Keratinocyte (primary cell): Measurements from ENCODE around the gene ETFB. TPM values are rescaled to one million over a fixed set of nuclear protein-coding genes. Genes with fewer than 3 reads are reported as not detected.

Source experiments
- DNase-seq: peaks from one replicate; pipeline ENCODE4 v3.0.0-alpha.2; 2011; ENCODE audit warnings: low read depth, missing footprints, low spot score
- FAIRE-seq: peaks from 2 replicates; lab custom pipeline; 2011; peaks lifted over from hg19 to GRCh38; lab: Jason Lieb, UNC
- H2AFZ ChIP-seq: 2 replicates; pipeline ENCODE4 v1.6.0; 2012; ENCODE audit warnings: low read length, control low read depth, inconsistent platforms; ENCODE audit not compliant: control insufficient read depth
- H3K27ac ChIP-seq: 2 replicates; pipeline ENCODE4 v1.5.1; 2011; ENCODE audit warnings: low read length; ENCODE audit not compliant: control insufficient read depth, insufficient read depth
- H3K27me3 ChIP-seq: 3 replicates; pipeline ENCODE4 v1.6.0; 2011; ENCODE audit warnings: low read length; ENCODE audit not compliant: control insufficient read depth, insufficient read depth; ENCODE audit errors: extremely low read depth
- H3K36me3 ChIP-seq, 2 experiments: 2 replicates in 1 of 2; 3 replicates in 1 of 2; pipeline ENCODE4 v1.5.1; 2011; ENCODE audit warnings: low read length in 2 of 2, mild to moderate bottlenecking in 1 of 2; ENCODE audit not compliant: control insufficient read depth in 2 of 2, insufficient read depth in 2 of 2; ENCODE audit errors: extremely low read depth in 1 of 2
- H3K4me1 ChIP-seq: 3 replicates; pipeline ENCODE4 v1.5.1; 2011; ENCODE audit warnings: low read length; ENCODE audit not compliant: control insufficient read depth, insufficient read depth; ENCODE audit errors: extremely low read depth
- H3K4me2 ChIP-seq: 3 replicates; pipeline ENCODE4 v1.6.0; 2011; ENCODE audit warnings: low read depth, low read length; ENCODE audit not compliant: control insufficient read depth, insufficient read depth; ENCODE audit errors: extremely low read depth
- H3K4me3 ChIP-seq, 3 experiments: fragments of 200-600 bp in 1 of 3; sonication (generic) in 1 of 3; 2 replicates in 2 of 3; 3 replicates in 1 of 3; pipeline ENCODE4 v1.5.1; 2011 to 2016; ENCODE audit warnings: low read length in 3 of 3, mild to moderate bottlenecking in 3 of 3, control low read depth in 2 of 3, inconsistent platforms in 1 of 3, low read depth in 1 of 3, mixed read lengths in 1 of 3, mixed run types in 1 of 3, moderate library complexity in 1 of 3; ENCODE audit not compliant: control insufficient read depth in 2 of 3, insufficient read depth in 2 of 3; ENCODE audit errors: extremely low read depth in 1 of 3
- H3K79me2 ChIP-seq: 2 replicates; pipeline ENCODE4 v1.6.0; 2012; ENCODE audit warnings: low read length; ENCODE audit not compliant: control insufficient read depth, insufficient read depth
- H3K9ac ChIP-seq: 3 replicates; pipeline ENCODE4 v1.6.0; 2011; ENCODE audit warnings: low read length; ENCODE audit not compliant: control insufficient read depth, insufficient read depth; ENCODE audit errors: extremely low read depth
- H3K9me1 ChIP-seq: 3 replicates; pipeline ENCODE4 v1.6.0; 2011; ENCODE audit warnings: low read length; ENCODE audit not compliant: control insufficient read depth, insufficient read depth; ENCODE audit errors: extremely low read depth
- H3K9me3 ChIP-seq: 2 replicates; pipeline ENCODE4 v1.5.1; 2012; ENCODE audit warnings: low read depth, low read length; ENCODE audit not compliant: control insufficient read depth
- H4K20me1 ChIP-seq: 3 replicates; pipeline ENCODE4 v1.6.0; 2011; ENCODE audit warnings: low read length; ENCODE audit not compliant: control insufficient read depth, insufficient read depth; ENCODE audit errors: extremely low read depth
- CTCF ChIP-seq, 3 experiments: IDR thresholded peaks in 1 of 3; conservative IDR thresholded peaks in 1 of 3; optimal IDR thresholded peaks in 1 of 3; 2 replicates in 2 of 3; 3 replicates in 1 of 3; pipeline versions ENCODE3 to v1.5.1; 2011; ENCODE audit warnings: low read length in 3 of 3, mild to moderate bottlenecking in 3 of 3, moderate library complexity in 2 of 3, control low read depth in 1 of 3, inconsistent platforms in 1 of 3; ENCODE audit not compliant: insufficient read depth in 2 of 3; ENCODE audit errors: extremely low read depth in 1 of 3
- EZH2 ChIP-seq: IDR thresholded peaks from one replicate; pipeline ENCODE4 v1.6.1; 2012; ENCODE audit warnings: inconsistent platforms, mild to moderate bottlenecking, low read length, moderate library complexity
- dilution Hi-C: fragments of 300-500 bp; cut with MboI; formaldehyde crosslinking; loops from one replicate; pipeline ENCODE4 v1.7.0; 2020; ENCODE audit warnings: low sequenced_read_pairs; ENCODE audit not compliant: extremely low pct_ligation_motif_present
- polyA plus RNA-seq, 5 experiments: library from polyadenylated mRNA; depleted of rRNA in 3 of 5; stranded (reverse) in 3 of 5; stranded (forward) in 1 of 5; unstranded in 1 of 5; fragments of >200 nt; gene quantifications; 1 replicate in 1 of 5; 2 replicates in 3 of 5; 3 replicates in 1 of 5; pipeline versions ENCODE4 v1.2.1 to v1.2.3, GENCODE V29; 2011 to 2012; ENCODE audit warnings: missing spikeins in 2 of 5, low read depth in 1 of 5, low replicate concordance in 1 of 5

ETFB gene
- polyA plus RNA-seq, 1 donor (not counting 4 experiments of a cell fraction or from before 2014, with no cell fraction given): 95.2 TPM

- DNase-seq (no peak), FAIRE-seq (no peak)
- no peaks in the 10 kb centered on the region for H3K4me1 ChIP-seq
- no peaks in the 10 kb centered on the region for H3K9me1 ChIP-seq
- H3K27ac ChIP-seq: no peak overlapping the region
- H3K36me3 ChIP-seq: peaks cover 0 to 8% of the 10 kb centered on the region in 2 experiments
- H3K4me2 ChIP-seq: no peak overlapping the region
- no peaks in the 10 kb centered on the region for H3K79me2 ChIP-seq
- no peaks in the 10 kb centered on the region for H4K20me1 ChIP-seq
- dilution Hi-C loops: no loop called here
- H3K9ac ChIP-seq: no peak overlapping the region
- TF ChIP-seq CTCF (optimal IDR thresholded peaks at IDR 0.05 in 1 of 3, IDR thresholded peaks at IDR 0.05 in 1 of 3, conservative IDR thresholded peaks at IDR 0.05 in 1 of 3; ENCODE audit: extremely low read depth in 1 of 3, insufficient read depth in 2 of 3, low read length in 3 of 3) (no peak), EZH2 (no peak)
- H2AFZ ChIP-seq: no peak overlapping the region
- H3K4me3 ChIP-seq: no peak overlapping the region
- H3K9me3 ChIP-seq: no peaks in the 10 kb centered on the region
- no peaks in the 10 kb centered on the region for H3K27me3 ChIP-seq
Measured at GRCh38 chr19:51352783-51353360, 13.3 kb downstream of the ETFB start.

- H3K9me1 ChIP-seq: no peaks in the 10 kb centered on the region
- H3K79me2 ChIP-seq: no peaks in the 10 kb centered on the region
- TF ChIP-seq CTCF (optimal IDR thresholded peaks at IDR 0.05 in 1 of 3, IDR thresholded peaks at IDR 0.05 in 1 of 3, conservative IDR thresholded peaks at IDR 0.05 in 1 of 3; ENCODE audit: extremely low read depth in 1 of 3, insufficient read depth in 2 of 3, low read length in 3 of 3) (no peak), EZH2 (no peak)
- H3K4me3 ChIP-seq: no peak overlapping the region
- no peak overlapping the region for H2AFZ ChIP-seq
- no peak overlapping the region for H3K9ac ChIP-seq
- no peaks in the 10 kb centered on the region for H3K9me3 ChIP-seq
- H3K27ac ChIP-seq: no peak overlapping the region
- H4K20me1 ChIP-seq: no peaks in the 10 kb centered on the region
- peaks cover 0 to 13% of the 10 kb centered on the region in 2 experiments for H3K36me3 ChIP-seq
- FAIRE-seq (no peak), DNase-seq (no peak)
- dilution Hi-C loops: no loop called here
- H3K4me2 ChIP-seq: no peak overlapping the region
- H3K4me1 ChIP-seq: no peaks in the 10 kb centered on the region
- no peaks in the 10 kb centered on the region for H3K27me3 ChIP-seq
Measured at GRCh38 chr19:51351266-51351990, 14.8 kb downstream of the ETFB start.
